B cell (primary cell): ENCODE data around the gene E2F2. TPM values are rescaled to one million over a fixed set of nuclear protein-coding genes. Genes with fewer than 3 reads are reported as not detected.

Source experiments
- ATAC-seq: fragments of 200-7000 bp; cut with Tn5 transposase; one replicate; pipeline ENCODE4 v1.10.0; 2021; ENCODE audit warnings: low read depth, mild to moderate bottlenecking, moderate number of reproducible peaks, moderate library complexity
- CTCF ChIA-PET: fragments of 350-600 bp; sonication (Branson Sonifier 250); formaldehyde crosslinking; loops from one replicate; lab custom pipeline; 2021; ENCODE audit warnings: antibody characterized with exemption, inconsistent platforms; lab: Charles Lee
- POLR2A ChIA-PET: fragments of 350-600 bp; sonication (Branson Sonifier 250); formaldehyde crosslinking; loops from one replicate; lab custom pipeline; 2021; ENCODE audit warnings: antibody characterized with exemption; lab: Charles Lee
- DNase-seq: peaks from one replicate; pipeline ENCODE4 v3.0.0; 2013
- H2AFZ ChIP-seq: 2 replicates; pipeline ENCODE4 v1.6.1; 2012; ENCODE audit warnings: mild to moderate bottlenecking, low read depth, low read length; ENCODE audit not compliant: insufficient read depth, poor library complexity, severe bottlenecking
- H3K27ac ChIP-seq, 2 donors: 1 replicate in 1 of 2; 2 replicates in 1 of 2; pipeline ENCODE4 v1.5.1; 2012 to 2013; ENCODE audit warnings: low read length in 2 of 2, mild to moderate bottlenecking in 2 of 2, moderate library complexity in 1 of 2
- H3K27me3 ChIP-seq, 4 experiments: fragments of 200-600 bp in 1 of 4; sonication (generic) in 1 of 4; replicated peaks in 1 of 4; 1 replicate in 2 of 4; 2 replicates in 2 of 4; pipeline versions ENCODE4 v1.6.1 to v1.7.0; 2013 to 2016; ENCODE audit warnings: low read length in 3 of 4, mild to moderate bottlenecking in 2 of 4, mixed read lengths in 1 of 4, moderate library complexity in 1 of 4; ENCODE audit not compliant: insufficient read depth in 4 of 4, control insufficient read depth in 3 of 4; ENCODE audit errors: control extremely low read depth in 1 of 4
- H3K36me3 ChIP-seq, 2 experiments: replicated peaks in 1 of 2; 1 replicate in 1 of 2; 2 replicates in 1 of 2; pipeline versions ENCODE4 v1.6.1 to v1.7.1; 2013; ENCODE audit warnings: low read length in 1 of 2; ENCODE audit not compliant: insufficient read depth in 2 of 2, control insufficient read depth in 1 of 2; ENCODE audit errors: control extremely low read depth in 1 of 2, extremely low read depth in 1 of 2
- H3K4me1 ChIP-seq, 2 donors: fragments of 200-600 bp in 1 of 2; sonication (generic) in 1 of 2; 1 replicate in 1 of 2; 2 replicates in 1 of 2; pipeline versions ENCODE4 v1.5.1 to v1.6.1; 2013 to 2017; ENCODE audit warnings: low read length in 2 of 2; ENCODE audit not compliant: control insufficient read depth in 2 of 2, insufficient read depth in 2 of 2
- H3K4me2 ChIP-seq: replicated peaks from 2 replicates; pipeline ENCODE3; 2012; ENCODE audit warnings: mild to moderate bottlenecking, low read depth, low read length; ENCODE audit not compliant: poor library complexity, severe bottlenecking
- H3K4me3 ChIP-seq, 5 experiments: fragments of 200-600 bp in 1 of 5; sonication (generic) in 1 of 5; 1 replicate in 3 of 5; 2 replicates in 2 of 5; pipeline versions ENCODE4 v1.5.1 to v1.7.0; 2011 to 2016; ENCODE audit warnings: low read length in 4 of 5, mild to moderate bottlenecking in 4 of 5, low read depth in 2 of 5, control low read depth in 1 of 5, moderate library complexity in 1 of 5; ENCODE audit not compliant: insufficient read depth in 1 of 5; ENCODE audit errors: control extremely low read depth in 1 of 5, extremely low read depth in 1 of 5
- H3K79me2 ChIP-seq: fragments of 200-600 bp; sonication (generic); one replicate; pipeline ENCODE4 v1.6.0; 2016; ENCODE audit warnings: low read length; ENCODE audit not compliant: control insufficient read depth, insufficient read depth
- H3K9ac ChIP-seq: fragments of 200-600 bp; sonication (generic); 2 replicates; pipeline ENCODE4 v1.6.1; 2017; ENCODE audit warnings: mild to moderate bottlenecking, low read length, moderate library complexity
- H3K9me3 ChIP-seq, 3 donors: one replicate each; pipeline versions ENCODE4 v1.6.1 to v1.7.1; 2013; ENCODE audit warnings: low read length in 2 of 3; ENCODE audit not compliant: control insufficient read depth in 2 of 3, insufficient read depth in 1 of 3; ENCODE audit errors: control extremely low read depth in 1 of 3
- H4K20me1 ChIP-seq: 2 replicates; pipeline ENCODE4 v1.6.0; 2012; ENCODE audit warnings: mild to moderate bottlenecking, low read length; ENCODE audit not compliant: insufficient read depth, control insufficient read depth, poor library complexity, severe bottlenecking
- H3K27ac Mint-ChIP-seq: one replicate; pipeline ENCODE4 v1.8.0; 2021; ENCODE audit warnings: mixed read lengths
- H3K27me3 Mint-ChIP-seq: one replicate; pipeline ENCODE4 v1.8.0; 2021; ENCODE audit warnings: mixed read lengths
- H3K4me1 Mint-ChIP-seq: one replicate; pipeline ENCODE4 v1.8.0; 2021; ENCODE audit warnings: mixed read lengths
- H3K4me3 Mint-ChIP-seq: one replicate; pipeline ENCODE4 v1.8.0; 2021; ENCODE audit warnings: mixed read lengths
- H3K9me3 Mint-ChIP-seq: one replicate; pipeline ENCODE4 v1.8.0; 2022; ENCODE audit warnings: mixed read lengths; ENCODE audit not compliant: insufficient read depth
- EZH2 ChIP-seq: IDR thresholded peaks from 2 replicates; pipeline ENCODE4 v1.6.1; 2012; ENCODE audit warnings: borderline replicate concordance, low read depth, mild to moderate bottlenecking, moderate library complexity, low read length; ENCODE audit not compliant: insufficient read depth, poor library complexity, severe bottlenecking
- WGBS: methylation state at CpG from one replicate; pipeline ENCODE4 v1.1.5; 2013; ENCODE audit warnings: missing lambda C conversion rate; ENCODE audit not compliant: insufficient coverage; 5-methylcytosine and 5-hydroxymethylcytosine counted together
- intact Hi-C: fragments of 100-400 bp; cut with micrococcal nuclease; formaldehyde crosslinking; loops from one replicate; pipeline ENCODE4 v1.10.0; 2022
- polyA plus RNA-seq: library from polyadenylated mRNA; depleted of rRNA; stranded (reverse); fragments of >200 nt; gene quantifications from 2 replicates; pipeline ENCODE4 v1.2.3, GENCODE V29; 2012
- total RNA-seq, 2 donors: library from RNA; stranded (reverse); fragments of 120-200 nt in 1 of 2; gene quantifications; 1 replicate in 1 of 2; 2 replicates in 1 of 2; pipeline versions ENCODE4 v1.2.3 to v1.2.4, GENCODE V29; 2013 to 2022
- TF ChIP-seq, protein P1 (sequence below): fragments of 200-600 bp; IDR thresholded peaks from one replicate; pipeline ENCODE4 v1.8.0; 2022; ENCODE audit warnings: antibody characterized with exemption, mild to moderate bottlenecking

E2F2 gene
- total and polyA plus RNA-seq, 2 donors (not counting 1 experiment from before 2014, with no cell fraction given), result 2.4 to 3.2 TPM

DNA sequence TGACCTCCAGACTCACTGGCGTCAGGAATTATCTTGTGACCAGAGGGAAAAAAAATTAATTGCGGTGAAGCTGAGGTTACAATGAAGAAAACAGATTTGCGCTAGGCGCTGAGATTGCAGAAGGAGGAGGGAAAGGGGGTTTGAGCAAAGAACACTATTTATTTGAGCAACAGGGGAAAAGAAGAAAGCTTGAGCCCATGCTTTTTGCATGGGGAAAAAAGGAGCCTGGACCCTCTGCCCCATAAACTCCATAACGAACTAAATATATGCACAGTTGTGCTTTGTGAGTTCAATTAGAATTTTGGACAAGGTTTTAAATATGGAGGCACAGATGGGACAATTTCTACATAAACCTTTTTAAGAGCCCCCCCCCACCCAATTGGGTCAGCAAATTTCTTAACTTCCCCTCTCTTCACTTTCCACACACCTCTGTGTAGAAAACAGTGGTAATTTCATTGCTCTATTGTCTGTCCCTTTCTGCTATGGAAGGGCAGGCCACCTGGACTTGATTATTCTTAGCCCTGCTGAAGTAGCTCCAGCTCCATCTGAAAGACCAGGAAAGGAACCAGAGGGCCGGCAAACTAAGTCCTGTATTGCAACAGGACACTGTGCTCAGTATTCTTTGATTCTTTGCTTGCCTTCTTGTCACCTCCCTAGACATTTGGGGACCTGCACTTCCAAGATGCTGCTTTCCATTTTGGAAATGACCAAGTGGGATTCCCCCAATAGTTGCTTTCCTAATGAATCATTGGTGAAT is 29.1 kb upstream of the E2F2 start:
- CTCF ChIA-PET, result interaction anchor here (0.7 to 41.7 kb wide), 10 partner anchors 13 to 74 kb away, joined by 3 to 1420 read pairs (median 26); no protein-coding TSS in a partner anchor
- 10% methylated on average over 5 of the region's 6 CpGs for WGBS
- Histone ChIP-seq H3K36me3 (peaks cover 0 to 19% of the 10 kb centered on the region in 2 experiments), H3K79me2 (peaks cover 23% of the 10 kb centered on the region), H4K20me1 (peaks cover 23% of the 10 kb centered on the region), H3K4me2 (peak overlapping the region; percentile 98), H3K27me3 (no peaks in the 10 kb centered on the region), H3K4me1 (peaks cover 65 to 71% of the 10 kb centered on the region in 2 donors), H3K4me3 (peak overlapping the region; percentile 87 to 100 (median 95)), H3K27ac (peak overlapping the region; percentile 83 to 91), H3K9ac (peak overlapping the region; percentile 97), H3K9me3 (no peaks in the 10 kb centered on the region), H2AFZ (peak overlapping the region; percentile 61)
- no peaks in the 10 kb centered on the region for H3K27me3 Mint-ChIP-seq
- H3K9me3 Mint-ChIP-seq, result no peaks in the 10 kb centered on the region
- peak overlapping the region; percentile 93 for H3K4me3 Mint-ChIP-seq
- DNase-seq (peak; percentile 55), ATAC-seq (no peak)
- peaks cover 68% of the 10 kb centered on the region for H3K4me1 Mint-ChIP-seq
- peak overlapping the region; percentile 94 for H3K27ac Mint-ChIP-seq
- POLR2A ChIA-PET, result interaction anchor here (0.6 to 9.5 kb wide), 12 partner anchors 9 to 77 kb away, joined by 3 to 165 read pairs (median 17); no protein-coding TSS in a partner anchor
- TF ChIP-seq EZH2, result no peak
- TF ChIP-seq, protein P1, sequence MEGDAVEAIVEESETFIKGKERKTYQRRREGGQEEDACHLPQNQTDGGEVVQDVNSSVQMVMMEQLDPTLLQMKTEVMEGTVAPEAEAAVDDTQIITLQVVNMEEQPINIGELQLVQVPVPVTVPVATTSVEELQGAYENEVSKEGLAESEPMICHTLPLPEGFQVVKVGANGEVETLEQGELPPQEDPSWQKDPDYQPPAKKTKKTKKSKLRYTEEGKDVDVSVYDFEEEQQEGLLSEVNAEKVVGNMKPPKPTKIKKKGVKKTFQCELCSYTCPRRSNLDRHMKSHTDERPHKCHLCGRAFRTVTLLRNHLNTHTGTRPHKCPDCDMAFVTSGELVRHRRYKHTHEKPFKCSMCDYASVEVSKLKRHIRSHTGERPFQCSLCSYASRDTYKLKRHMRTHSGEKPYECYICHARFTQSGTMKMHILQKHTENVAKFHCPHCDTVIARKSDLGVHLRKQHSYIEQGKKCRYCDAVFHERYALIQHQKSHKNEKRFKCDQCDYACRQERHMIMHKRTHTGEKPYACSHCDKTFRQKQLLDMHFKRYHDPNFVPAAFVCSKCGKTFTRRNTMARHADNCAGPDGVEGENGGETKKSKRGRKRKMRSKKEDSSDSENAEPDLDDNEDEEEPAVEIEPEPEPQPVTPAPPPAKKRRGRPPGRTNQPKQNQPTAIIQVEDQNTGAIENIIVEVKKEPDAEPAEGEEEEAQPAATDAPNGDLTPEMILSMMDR, result no peak
- intact Hi-C loops, result loop anchor here (1.0 to 10.0 kb wide), 6 partner anchors 7 to 352 kb away; partner anchors contain the start of gene CNR2
